NOMO-1 treated with dmso at 0.1 percent for 144 hours (cell line): ENCODE measurements around the gene AOPEP.

ENCODE experiments used
- DNase-seq: peaks from one replicate; lab custom pipeline; 2025; ENCODE audit not compliant: unreplicated experiment; lab: John Stamatoyannopoulos, UW

Gene AOPEP

GRCh38 chr9:95028853-95029219 lies 302.3 kb downstream of the AOPEP start:
- DNase-seq, result no peak

GRCh38 chr9:95029288-95029687 lies 302.8 kb downstream of the AOPEP start:
- no peak for DNase-seq

DNA sequence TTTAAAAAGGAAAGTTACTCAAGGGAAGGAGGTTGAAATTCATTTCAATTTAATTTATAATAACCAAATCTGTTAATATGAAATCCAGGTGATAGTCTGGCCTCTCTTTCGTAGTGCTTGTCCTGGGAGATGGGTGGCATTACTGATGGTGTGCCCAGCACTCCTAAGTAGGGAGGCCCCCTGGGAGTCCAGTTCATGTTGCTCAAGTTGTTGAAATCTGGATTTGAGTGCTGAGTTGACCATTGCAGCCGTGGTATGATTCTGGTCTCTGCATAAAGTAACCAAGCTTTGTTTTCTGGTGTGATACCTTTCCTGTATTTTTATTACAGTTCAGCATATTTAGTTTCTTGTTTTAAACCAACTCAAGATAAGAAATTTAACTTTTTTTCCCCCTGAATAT lies 303.2 kb downstream of the AOPEP start:
- DNase-seq, result no peak

GRCh38 chr9:95030344-95030743 lies 303.8 kb downstream of the AOPEP start:
- DNase-seq, result no peak

DNA sequence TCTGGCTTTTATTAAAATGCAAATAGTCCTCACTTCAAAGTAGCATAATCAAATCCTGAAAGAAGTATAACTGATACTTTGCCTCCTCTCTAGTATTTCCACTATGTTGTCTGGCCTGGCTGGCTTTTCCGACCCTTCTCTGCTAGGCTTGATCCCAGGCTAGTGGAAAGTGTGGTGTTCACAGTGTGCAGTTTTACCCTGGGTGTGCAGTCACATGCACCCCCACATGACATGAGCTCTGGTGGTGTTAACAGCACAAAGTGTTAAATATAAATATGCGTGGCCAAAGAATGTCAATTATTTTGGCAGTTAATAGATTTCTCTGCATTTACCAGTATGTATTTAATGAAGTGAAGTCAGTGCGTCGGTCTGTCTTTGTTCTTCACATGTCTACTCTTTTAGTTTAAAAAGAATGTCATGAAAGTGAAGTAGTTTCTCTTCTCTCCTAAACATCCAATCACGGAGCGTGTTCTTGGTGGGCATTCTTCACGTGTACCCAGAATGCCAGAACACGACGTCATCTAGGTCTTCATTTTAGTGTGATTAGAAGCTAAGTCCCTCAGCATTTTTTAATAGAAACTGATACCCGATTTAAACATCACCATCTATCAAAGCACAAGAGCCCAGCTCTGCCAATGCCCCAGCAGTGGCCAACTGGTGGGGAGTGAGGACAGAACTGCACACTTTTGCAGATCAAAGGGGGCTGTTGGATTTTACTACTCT lies 304.6 kb downstream of the AOPEP start:
- DNase-seq, result no peak

DNA sequence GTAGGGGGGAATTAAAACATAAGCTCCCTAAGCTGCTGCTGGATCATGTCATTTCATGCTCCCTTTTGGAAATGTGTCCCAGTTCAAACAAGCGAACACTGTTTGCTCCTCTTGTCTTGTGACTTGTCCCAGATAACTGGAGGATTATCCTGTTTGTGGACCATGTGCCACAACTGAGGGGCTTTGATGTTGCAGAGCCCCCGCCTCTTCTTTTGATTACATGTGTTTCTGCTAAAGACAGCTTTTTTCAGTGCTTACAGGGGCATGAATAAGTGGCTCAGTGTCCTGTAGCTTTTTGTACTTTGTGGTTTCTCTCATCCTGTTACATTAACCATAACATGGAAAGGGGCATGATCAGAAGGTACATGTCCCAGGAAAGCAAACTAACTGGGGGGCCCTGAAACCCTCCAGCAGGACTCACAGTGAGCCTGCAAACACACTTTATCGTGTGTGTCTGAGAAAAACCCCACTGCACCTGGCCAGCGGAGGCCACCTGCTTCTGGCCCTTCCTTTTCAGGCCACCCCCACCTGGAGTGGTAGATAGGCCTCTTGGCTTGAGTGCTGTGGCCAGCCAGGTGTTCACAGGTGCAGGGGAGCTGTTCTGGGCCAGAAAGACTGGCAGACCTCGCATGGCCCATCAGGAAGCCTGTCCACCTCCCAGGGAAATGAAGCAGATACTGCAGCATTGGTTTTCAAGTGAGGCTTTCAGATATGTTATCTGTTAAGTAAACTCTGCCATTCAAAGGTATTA lies 305.4 kb downstream of the AOPEP start:
- no peak for DNase-seq

GRCh38 chr9:95032580-95033341 lies 306.3 kb downstream of the AOPEP start:
- DNase-seq, result no peak

DNA sequence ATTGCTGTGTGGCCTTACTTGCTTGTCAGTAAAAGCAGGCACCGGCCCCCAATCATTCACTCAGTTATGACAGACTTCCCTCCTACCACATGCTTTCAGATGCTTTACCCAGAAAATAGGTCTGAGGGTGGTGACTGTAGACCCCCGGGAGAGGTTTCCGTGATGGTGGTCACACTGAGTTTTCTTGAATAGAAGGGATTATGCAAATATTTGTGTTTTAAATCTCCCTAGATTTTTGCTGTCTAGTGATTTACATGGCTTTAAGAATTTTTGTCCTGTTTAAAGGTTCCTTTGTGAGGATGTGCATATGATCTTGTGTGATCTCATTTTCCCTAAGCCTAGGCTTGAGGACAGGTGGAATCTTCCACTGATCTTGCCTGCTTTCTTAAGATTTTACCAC lies 309.3 kb downstream of the AOPEP start:
- DNase-seq, result no peak

GRCh38 chr9:95036676-95037075 lies 310.2 kb downstream of the AOPEP start:
- DNase-seq, result no peak

DNA sequence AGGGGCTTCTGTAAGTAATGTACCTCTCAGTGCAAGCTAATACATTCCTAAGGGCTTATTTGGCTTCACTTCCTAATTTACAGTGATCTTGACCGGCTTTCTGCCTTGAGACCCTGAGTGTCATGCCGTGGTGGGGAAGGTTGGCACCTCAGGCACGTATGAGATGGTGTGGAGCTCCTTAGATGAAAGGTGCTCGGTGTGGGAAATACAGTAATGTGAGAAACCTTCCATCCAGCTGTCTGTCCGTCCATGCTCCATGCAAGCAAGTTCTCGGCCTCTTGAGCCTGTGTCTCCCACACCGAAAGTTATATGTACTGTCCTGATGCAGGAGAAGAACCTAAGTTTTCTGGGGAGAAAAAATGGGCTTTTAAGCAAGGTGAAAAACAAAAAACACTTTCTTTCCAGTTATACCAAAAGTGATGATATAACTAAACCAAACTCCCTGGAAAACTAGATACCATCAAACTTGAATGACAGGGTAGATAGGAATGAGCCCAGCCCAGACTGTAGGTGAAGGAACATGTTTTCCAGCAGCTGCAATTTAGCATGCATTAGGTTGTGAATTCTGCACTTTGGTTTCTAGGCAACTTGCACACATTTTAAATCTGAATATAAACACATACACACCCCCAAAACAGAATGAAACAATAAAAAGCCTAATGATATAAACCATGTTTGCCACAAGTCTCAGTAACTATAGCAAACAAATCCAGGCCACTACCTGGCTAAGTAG lies 311.5 kb downstream of the AOPEP start:
- DNase-seq, result no peak

- DNase-seq, result no peak
These were observed 312.2 kb downstream of the AOPEP start for GRCh38 chr9:95038666-95039065.

GRCh38 chr9:95040106-95040505 lies 313.6 kb downstream of the AOPEP start:
- DNase-seq, result no peak

DNA sequence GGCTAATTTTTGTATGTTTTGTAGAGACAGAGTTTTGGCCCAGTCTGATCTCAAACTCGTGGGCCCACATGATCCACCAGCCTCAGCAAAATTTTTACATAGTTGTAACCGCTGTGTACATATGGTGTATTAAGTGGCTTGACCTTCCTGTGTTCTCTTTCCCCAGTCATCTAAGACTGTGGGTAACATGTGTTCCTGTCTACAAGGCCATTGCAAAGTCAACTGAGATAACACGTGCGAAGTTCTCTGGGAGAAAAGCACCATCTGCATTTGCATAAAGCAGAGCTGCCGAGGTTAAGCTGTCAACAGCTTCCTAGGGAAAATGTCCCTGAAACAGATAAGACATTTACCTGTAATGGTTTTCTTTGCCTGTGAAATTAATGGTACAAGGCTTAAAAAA lies 317.3 kb downstream of the AOPEP start:
- DNase-seq, result no peak

- DNase-seq, result no peak
These were observed 318.4 kb downstream of the AOPEP start for GRCh38 chr9:95044731-95045508.

DNA sequence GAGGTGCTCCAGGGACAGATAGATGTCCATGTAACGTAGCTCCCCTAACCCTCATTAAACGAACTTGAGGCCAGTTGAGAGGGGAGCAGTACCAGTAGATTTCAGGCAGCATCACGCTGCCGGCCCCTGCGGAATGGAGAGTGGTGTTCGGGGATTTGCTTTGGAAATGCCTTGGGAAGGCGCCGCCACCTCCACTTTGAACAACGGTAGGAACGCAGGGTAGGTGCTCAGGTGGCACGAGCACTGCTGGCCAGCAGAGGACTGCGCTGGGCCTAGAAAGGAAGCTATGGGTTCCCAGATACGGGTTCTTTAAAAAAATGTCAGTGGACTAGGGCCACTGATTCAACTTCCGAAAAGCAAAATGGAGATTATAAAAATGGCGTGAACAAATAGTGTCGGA lies 319.3 kb downstream of the AOPEP start:
- no peak for DNase-seq

DNA sequence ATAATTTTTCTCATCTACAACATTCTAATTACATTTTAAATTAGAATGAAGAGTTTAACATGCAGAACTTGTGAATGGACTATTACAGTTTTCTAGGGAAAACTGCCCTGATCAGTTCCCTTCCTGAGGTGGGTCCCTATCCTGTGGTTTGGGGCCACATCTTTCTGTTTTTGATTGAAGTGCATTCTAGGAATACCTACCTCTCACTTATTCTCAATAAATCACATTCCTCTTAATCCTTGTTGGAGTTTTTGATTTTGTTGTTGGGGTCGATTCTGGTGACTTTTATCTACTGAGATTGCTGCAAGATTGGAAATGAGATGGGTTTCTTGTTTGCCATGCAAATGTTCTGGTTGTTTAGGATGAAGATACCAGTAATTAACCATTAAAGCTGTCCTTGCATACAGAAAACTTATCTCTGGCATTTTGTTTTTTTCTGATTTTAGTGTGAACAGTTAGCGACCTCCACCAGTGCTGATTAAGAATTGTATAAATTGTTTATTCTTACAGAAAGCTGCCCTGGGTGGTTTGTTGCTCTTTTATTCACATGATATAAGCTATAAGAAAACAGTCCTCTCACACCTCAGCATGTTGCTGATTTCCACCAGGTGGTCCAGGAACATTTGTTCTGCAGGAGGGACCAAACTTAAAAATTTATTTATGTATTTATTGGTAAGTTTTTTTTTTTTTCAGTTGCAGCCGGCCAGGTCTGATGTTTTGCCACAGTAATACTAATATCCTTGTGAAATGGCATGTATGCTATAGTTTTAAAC lies 321.1 kb downstream of the AOPEP start:
- no peak for DNase-seq

- DNase-seq, result peak; percentile 66
These were observed 322.0 kb downstream of the AOPEP start for GRCh38 chr9:95048225-95049087.

DNA sequence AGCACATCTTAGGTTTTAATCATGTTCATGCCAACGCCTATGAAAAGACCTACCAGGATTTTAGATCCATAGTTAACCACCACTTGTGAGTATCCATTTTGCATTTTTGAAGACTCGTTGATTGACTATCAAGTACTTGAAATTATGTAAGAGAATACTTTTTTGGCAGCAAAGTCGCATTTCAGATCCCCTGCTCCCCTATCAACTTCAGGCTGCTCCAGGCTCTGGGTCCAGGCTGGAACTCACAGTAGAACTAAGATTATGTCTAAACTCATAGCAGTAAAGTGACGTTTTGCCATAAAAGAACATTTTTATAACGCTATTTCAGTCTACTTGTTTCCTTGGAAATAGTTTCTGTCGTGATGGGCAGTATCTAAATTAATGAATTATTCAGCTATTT lies 323.3 kb downstream of the AOPEP start:
- DNase-seq, result no peak
